Activated CD4-positive, alpha-beta memory T cell treated with anti-CD3 and anti-CD28 coated beads for 36 hours (primary cell): ENCODE results near the gene PDIA5. TPM values are rescaled to one million over a fixed set of nuclear protein-coding genes. Genes with fewer than 3 reads are reported as not detected.

Experiments used
- CTCF ChIA-PET: fragments of 350-600 bp; sonication (Branson Sonifier 250); formaldehyde crosslinking; loops from one replicate; lab custom pipeline; 2021; ENCODE audit warnings: antibody characterized with exemption, inconsistent platforms; lab: Charles Lee
- POLR2A ChIA-PET: fragments of 350-600 bp; sonication (Branson Sonifier 250); formaldehyde crosslinking; loops from one replicate; lab custom pipeline; 2021; ENCODE audit warnings: antibody characterized with exemption; lab: Charles Lee
- DNase-seq: peaks from one replicate; pipeline ENCODE4 v3.0.0-alpha.2; 2020
- H3K27ac Mint-ChIP-seq: one replicate; pipeline ENCODE4 v1.8.0; 2021; ENCODE audit warnings: mixed read lengths
- H3K27me3 Mint-ChIP-seq: one replicate; pipeline ENCODE4 v1.8.0; 2021; ENCODE audit warnings: mixed read lengths
- H3K36me3 Mint-ChIP-seq: one replicate; pipeline ENCODE4 v1.8.0; 2021; ENCODE audit warnings: mixed read lengths
- H3K4me1 Mint-ChIP-seq: one replicate; pipeline ENCODE4 v1.8.0; 2021; ENCODE audit warnings: low read depth, mixed read lengths
- H3K4me3 Mint-ChIP-seq: one replicate; pipeline ENCODE4 v1.8.0; 2021; ENCODE audit warnings: mild to moderate bottlenecking, mixed read lengths
- H3K9me3 Mint-ChIP-seq: one replicate; pipeline ENCODE4 v1.8.0; 2021; ENCODE audit warnings: mixed read lengths
- intact Hi-C: fragments of 100-400 bp; cut with micrococcal nuclease; formaldehyde crosslinking; loops from one replicate; pipeline ENCODE4 v1.15.1; 2023
- total RNA-seq, 2 experiments: library from RNA; stranded (reverse); gene quantifications; one replicate each; pipeline ENCODE4 v1.2.3, GENCODE V29; 2021

Gene PDIA5
- total RNA-seq, 2 experiments from 2014 or later, result 21.7 to 21.8 TPM

GRCh38 chr3:123113889-123114450, 47.1 kb downstream of the PDIA5 start:
- Mint-ChIP-seq H3K9me3 (no peaks in the 10 kb centered on the region), H3K27ac (no peak overlapping the region), H3K4me3 (no peak overlapping the region), H3K27me3 (no peaks in the 10 kb centered on the region), H3K36me3 (peaks cover 51% of the 10 kb centered on the region), H3K4me1 (no peaks in the 10 kb centered on the region)
- ChIA-PET POLR2A (no interaction called here), CTCF (no interaction called here)
- no peak for DNase-seq
- intact Hi-C loops, result no loop called here

- DNase-seq, result no peak
- Mint-ChIP-seq H3K27me3 (no peaks in the 10 kb centered on the region), H3K4me3 (no peak overlapping the region), H3K36me3 (peaks cover 50% of the 10 kb centered on the region), H3K4me1 (no peaks in the 10 kb centered on the region), H3K27ac (no peak overlapping the region), H3K9me3 (no peaks in the 10 kb centered on the region)
- ChIA-PET CTCF (no interaction called here), POLR2A (no interaction called here)
- intact Hi-C loops, result no loop called here
Measured at GRCh38 chr3:123116116-123116515, 49.3 kb downstream of the PDIA5 start.

- Mint-ChIP-seq H3K4me3 (no peak overlapping the region), H3K9me3 (no peaks in the 10 kb centered on the region), H3K4me1 (no peaks in the 10 kb centered on the region), H3K36me3 (peaks cover 46% of the 10 kb centered on the region), H3K27me3 (no peaks in the 10 kb centered on the region), H3K27ac (no peak overlapping the region)
- ChIA-PET CTCF (no interaction called here), POLR2A (no interaction called here)
- intact Hi-C loops, result no loop called here
- no peak for DNase-seq
Measured at GRCh38 chr3:123119388-123119787, 52.6 kb downstream of the PDIA5 start.

GRCh38 chr3:123119802-123120201, 53.0 kb downstream of the PDIA5 start:
- no peak overlapping the region for H3K27ac Mint-ChIP-seq
- H3K4me3 Mint-ChIP-seq, result no peak overlapping the region
- DNase-seq, result no peak
- POLR2A ChIA-PET, result no interaction called here
- peaks cover 45% of the 10 kb centered on the region for H3K36me3 Mint-ChIP-seq
- H3K4me1 Mint-ChIP-seq, result no peaks in the 10 kb centered on the region
- CTCF ChIA-PET, result no interaction called here
- no peaks in the 10 kb centered on the region for H3K9me3 Mint-ChIP-seq
- intact Hi-C loops, result no loop called here
- no peaks in the 10 kb centered on the region for H3K27me3 Mint-ChIP-seq

GRCh38 chr3:123120573-123120972, 53.7 kb downstream of the PDIA5 start:
- intact Hi-C loops, result no loop called here
- ChIA-PET CTCF (no interaction called here), POLR2A (interaction anchor here (1.2 kb wide), 1 partner anchor 54 kb away, joined by 4 read pairs; the partner anchor contains the start of gene PDIA5)
- Mint-ChIP-seq H3K36me3 (peaks cover 50% of the 10 kb centered on the region), H3K9me3 (no peaks in the 10 kb centered on the region), H3K4me3 (no peak overlapping the region), H3K27ac (no peak overlapping the region), H3K4me1 (no peaks in the 10 kb centered on the region), H3K27me3 (no peaks in the 10 kb centered on the region)
- DNase-seq, result no peak

GRCh38 chr3:123122057-123122456, 55.2 kb downstream of the PDIA5 start:
- no peaks in the 10 kb centered on the region for H3K9me3 Mint-ChIP-seq
- H3K27ac Mint-ChIP-seq, result no peak overlapping the region
- H3K36me3 Mint-ChIP-seq, result peaks cover 48% of the 10 kb centered on the region
- ChIA-PET CTCF (no interaction called here), POLR2A (no interaction called here)
- no peaks in the 10 kb centered on the region for H3K4me1 Mint-ChIP-seq
- no peaks in the 10 kb centered on the region for H3K27me3 Mint-ChIP-seq
- intact Hi-C loops, result no loop called here
- DNase-seq, result no peak
- H3K4me3 Mint-ChIP-seq, result no peak overlapping the region

GRCh38 chr3:123122525-123123315, 55.9 kb downstream of the PDIA5 start:
- intact Hi-C loops, result no loop called here
- Mint-ChIP-seq H3K4me1 (no peaks in the 10 kb centered on the region), H3K4me3 (no peak overlapping the region), H3K9me3 (no peaks in the 10 kb centered on the region), H3K27me3 (no peaks in the 10 kb centered on the region), H3K27ac (no peak overlapping the region), H3K36me3 (peaks cover 47% of the 10 kb centered on the region)
- ChIA-PET POLR2A (no interaction called here), CTCF (no interaction called here)
- no peak for DNase-seq

GRCh38 chr3:123123716-123124616, 57.1 kb downstream of the PDIA5 start:
- no peak for DNase-seq
- Mint-ChIP-seq H3K36me3 (peaks cover 40% of the 10 kb centered on the region), H3K9me3 (no peaks in the 10 kb centered on the region), H3K4me3 (no peak overlapping the region), H3K27me3 (no peaks in the 10 kb centered on the region), H3K4me1 (no peaks in the 10 kb centered on the region), H3K27ac (no peak overlapping the region)
- POLR2A ChIA-PET, result no interaction called here
- intact Hi-C loops, result no loop called here
- CTCF ChIA-PET, result no interaction called here

- H3K36me3 Mint-ChIP-seq, result peaks cover 40% of the 10 kb centered on the region
- no peak overlapping the region for H3K27ac Mint-ChIP-seq
- intact Hi-C loops, result no loop called here
- no peak for DNase-seq
- no peaks in the 10 kb centered on the region for H3K4me1 Mint-ChIP-seq
- ChIA-PET POLR2A (no interaction called here), CTCF (no interaction called here)
- H3K4me3 Mint-ChIP-seq, result no peak overlapping the region
- no peaks in the 10 kb centered on the region for H3K9me3 Mint-ChIP-seq
- H3K27me3 Mint-ChIP-seq, result no peaks in the 10 kb centered on the region
Measured at GRCh38 chr3:123124971-123125370, 58.1 kb downstream of the PDIA5 start.

- DNase-seq, result no peak
- H3K27ac Mint-ChIP-seq, result no peak overlapping the region
- no peak overlapping the region for H3K4me3 Mint-ChIP-seq
- intact Hi-C loops, result no loop called here
- H3K4me1 Mint-ChIP-seq, result no peaks in the 10 kb centered on the region
- no peaks in the 10 kb centered on the region for H3K27me3 Mint-ChIP-seq
- peaks cover 38% of the 10 kb centered on the region for H3K36me3 Mint-ChIP-seq
- POLR2A ChIA-PET, result no interaction called here
- no peaks in the 10 kb centered on the region for H3K9me3 Mint-ChIP-seq
- CTCF ChIA-PET, result no interaction called here
Measured at GRCh38 chr3:123126031-123126430, 59.2 kb downstream of the PDIA5 start.

- ChIA-PET CTCF (no interaction called here), POLR2A (no interaction called here)
- no peak overlapping the region for H3K4me3 Mint-ChIP-seq
- no peaks in the 10 kb centered on the region for H3K4me1 Mint-ChIP-seq
- H3K36me3 Mint-ChIP-seq, result peaks cover 37% of the 10 kb centered on the region
- intact Hi-C loops, result no loop called here
- no peak overlapping the region for H3K27ac Mint-ChIP-seq
- DNase-seq, result no peak
- no peaks in the 10 kb centered on the region for H3K27me3 Mint-ChIP-seq
- H3K9me3 Mint-ChIP-seq, result no peaks in the 10 kb centered on the region
Measured at GRCh38 chr3:123126653-123127052, 59.8 kb downstream of the PDIA5 start.

- Mint-ChIP-seq H3K4me3 (no peak overlapping the region), H3K4me1 (no peaks in the 10 kb centered on the region), H3K27ac (no peak overlapping the region), H3K36me3 (peaks cover 35% of the 10 kb centered on the region), H3K27me3 (no peaks in the 10 kb centered on the region), H3K9me3 (no peaks in the 10 kb centered on the region)
- ChIA-PET CTCF (no interaction called here), POLR2A (no interaction called here)
- intact Hi-C loops, result no loop called here
- DNase-seq, result no peak
Measured at GRCh38 chr3:123129092-123129491, 62.3 kb downstream of the PDIA5 start.
